Activated T-cell treated with anti-CD3 and anti-CD28 coated beads, Interleukin-2, amount 50 U/mL, for 72 hours (primary cell): ENCODE measurements around the gene HSD17B3. TPM values are rescaled to one million over a fixed set of nuclear protein-coding genes. Genes with fewer than 3 reads are reported as not detected.

Experiments used
- ATAC-seq, 2 donors: fragments of 150-1000 bp; cut with Tn5 transposase; replicated peaks in 1 of 2; 2 replicates each; pipeline ENCODE4 v1.10.0; 2021; ENCODE audit warnings: moderate library complexity in 2 of 2, mild to moderate bottlenecking in 1 of 2
- DNase-seq, 2 donors: peaks; one replicate each; pipeline ENCODE4 v3.0.0; 2021 to 2022; ENCODE audit warnings: mixed read lengths in 1 of 2
- H3K27ac Mint-ChIP-seq: one replicate; pipeline ENCODE4 v1.8.0; 2022; ENCODE audit warnings: mild to moderate bottlenecking, moderate library complexity, mixed read lengths
- H3K27me3 Mint-ChIP-seq: one replicate; pipeline ENCODE4 v1.8.0; 2022; ENCODE audit warnings: low read depth, mixed read lengths
- H3K36me3 Mint-ChIP-seq, 2 donors: one replicate each; pipeline ENCODE4 v1.8.0; 2022; ENCODE audit warnings: mixed read lengths in 2 of 2, mild to moderate bottlenecking in 1 of 2; ENCODE audit not compliant: insufficient read depth in 2 of 2
- H3K4me1 Mint-ChIP-seq: one replicate; pipeline ENCODE4 v1.8.0; 2022; ENCODE audit warnings: low read depth, mixed read lengths
- H3K4me3 Mint-ChIP-seq, 2 donors: one replicate each; pipeline ENCODE4 v1.8.0; 2022; ENCODE audit warnings: mild to moderate bottlenecking in 2 of 2, mixed read lengths in 2 of 2, moderate library complexity in 2 of 2
- H3K9me3 Mint-ChIP-seq, 2 donors: one replicate each; pipeline ENCODE4 v1.8.0; 2022; ENCODE audit warnings: mixed read lengths in 2 of 2
- total RNA-seq, 2 donors: library from RNA; stranded (reverse); gene quantifications; one replicate each; pipeline ENCODE4 v1.2.3, GENCODE V29; 2022

The HSD17B3 gene
- total RNA-seq, 2 donors from 2014 or later = 0.81 TPM; not detected in 1

- H3K9me3 Mint-ChIP-seq = no peaks in the 10 kb centered on the region
- no peak overlapping the region for H3K27ac Mint-ChIP-seq
- DNase-seq (no peak), ATAC-seq (no peak)
- no peaks in the 10 kb centered on the region for H3K4me1 Mint-ChIP-seq
- H3K36me3 Mint-ChIP-seq = peaks cover 2 to 3% of the 10 kb centered on the region in 2 donors
- H3K4me3 Mint-ChIP-seq = no peak overlapping the region
- H3K27me3 Mint-ChIP-seq = peaks cover 7% of the 10 kb centered on the region
These were observed 8.3 kb downstream of the HSD17B3 start for GRCh38 chr9:96293498-96294158.

GRCh38 chr9:96289392-96289791 lies 12.6 kb downstream of the HSD17B3 start:
- ATAC-seq = no peak
- H3K27ac Mint-ChIP-seq = no peak overlapping the region
- no peak for DNase-seq
- H3K36me3 Mint-ChIP-seq = peaks cover 1 to 5% of the 10 kb centered on the region in 2 donors
- H3K9me3 Mint-ChIP-seq = peaks cover 3 to 5% of the 10 kb centered on the region in 2 donors
- H3K27me3 Mint-ChIP-seq = peaks cover 7% of the 10 kb centered on the region
- H3K4me3 Mint-ChIP-seq = no peak overlapping the region
- no peaks in the 10 kb centered on the region for H3K4me1 Mint-ChIP-seq

GRCh38 chr9:96281641-96282040 lies 20.3 kb downstream of the HSD17B3 start:
- DNase-seq = no peak
- Mint-ChIP-seq H3K9me3 (peaks cover 6 to 7% of the 10 kb centered on the region in 2 donors), H3K27me3 (peaks cover 13% of the 10 kb centered on the region), H3K4me1 (no peaks in the 10 kb centered on the region), H3K4me3 (no peak overlapping the region), H3K27ac (no peak overlapping the region), H3K36me3 (peaks cover 1 to 10% of the 10 kb centered on the region in 2 donors)
- no peak for ATAC-seq

- Mint-ChIP-seq H3K36me3 (peaks cover 1 to 13% of the 10 kb centered on the region in 2 donors), H3K4me1 (no peaks in the 10 kb centered on the region), H3K9me3 (peaks cover 5 to 10% of the 10 kb centered on the region in 2 donors), H3K27me3 (peaks cover 6% of the 10 kb centered on the region), H3K27ac (no peak overlapping the region), H3K4me3 (no peak overlapping the region)
- DNase-seq (no peak), ATAC-seq (no peak)
These were observed 22.0 kb downstream of the HSD17B3 start for GRCh38 chr9:96279932-96280331.

- DNase-seq (no peak), ATAC-seq (no peak)
- Mint-ChIP-seq H3K27ac (no peak overlapping the region), H3K9me3 (peaks cover 12 to 20% of the 10 kb centered on the region in 2 donors), H3K27me3 (no peaks in the 10 kb centered on the region), H3K4me3 (no peak overlapping the region), H3K4me1 (no peaks in the 10 kb centered on the region), H3K36me3 (peaks cover 10 to 19% of the 10 kb centered on the region in 2 donors)
These were observed 27.0 kb downstream of the HSD17B3 start for GRCh38 chr9:96274939-96275338.

- Mint-ChIP-seq H3K27ac (no peak overlapping the region), H3K4me1 (no peaks in the 10 kb centered on the region), H3K36me3 (peaks cover 10 to 14% of the 10 kb centered on the region in 2 donors)
These were observed 31.7 kb downstream of the HSD17B3 start for GRCh38 chr9:96270236-96270744.

GRCh38 chr9:96258967-96259366 lies 43.0 kb downstream of the HSD17B3 start:
- no peak overlapping the region for H3K4me3 Mint-ChIP-seq
- no peaks in the 10 kb centered on the region for H3K9me3 Mint-ChIP-seq
- DNase-seq = no peak
- ATAC-seq = no peak
- peaks cover 28% of the 10 kb centered on the region for H3K27me3 Mint-ChIP-seq
- H3K27ac Mint-ChIP-seq = no peak overlapping the region
- H3K36me3 Mint-ChIP-seq = no peaks in the 10 kb centered on the region
- peaks cover 5% of the 10 kb centered on the region for H3K4me1 Mint-ChIP-seq

More at GRCh38 chr9:96270236-96270744, 31.7 kb downstream of the HSD17B3 start:
- Mint-ChIP-seq H3K4me3 (no peak overlapping the region), H3K27me3 (peaks cover 13% of the 10 kb centered on the region), H3K9me3 (peaks cover 9 to 15% of the 10 kb centered on the region in 2 donors)
- ATAC-seq = no peak
- no peak for DNase-seq

GRCh38 chr9:96256800-96257199 lies 45.2 kb downstream of the HSD17B3 start:
- no peak overlapping the region for H3K4me3 Mint-ChIP-seq
- DNase-seq (no peak), ATAC-seq (no peak)
- H3K4me1 Mint-ChIP-seq = peaks cover 9% of the 10 kb centered on the region
- H3K9me3 Mint-ChIP-seq = no peaks in the 10 kb centered on the region
- H3K36me3 Mint-ChIP-seq = no peaks in the 10 kb centered on the region
- H3K27ac Mint-ChIP-seq = no peak overlapping the region
- H3K27me3 Mint-ChIP-seq = peaks cover 28% of the 10 kb centered on the region

- Mint-ChIP-seq H3K36me3 (no peaks in the 10 kb centered on the region), H3K4me1 (peaks cover 9% of the 10 kb centered on the region), H3K27ac (no peak overlapping the region), H3K9me3 (no peaks in the 10 kb centered on the region), H3K4me3 (no peak overlapping the region), H3K27me3 (peaks cover 36% of the 10 kb centered on the region)
- DNase-seq = no peak
- ATAC-seq = no peak
These were observed 46.3 kb downstream of the HSD17B3 start for GRCh38 chr9:96255698-96256097.

GRCh38 chr9:96253059-96253696 lies 48.8 kb downstream of the HSD17B3 start:
- peaks cover 41% of the 10 kb centered on the region for H3K27me3 Mint-ChIP-seq

GRCh38 chr9:96251451-96251850 lies 50.5 kb downstream of the HSD17B3 start:
- Mint-ChIP-seq H3K36me3 (no peaks in the 10 kb centered on the region), H3K27ac (no peak overlapping the region), H3K27me3 (peaks cover 44% of the 10 kb centered on the region), H3K4me3 (no peak overlapping the region), H3K4me1 (peaks cover 5% of the 10 kb centered on the region), H3K9me3 (no peaks in the 10 kb centered on the region)
- no peak for ATAC-seq
- no peak for DNase-seq

More at GRCh38 chr9:96253059-96253696, 48.8 kb downstream of the HSD17B3 start:
- peaks cover 9% of the 10 kb centered on the region for H3K4me1 Mint-ChIP-seq
- ATAC-seq = peak; percentile 22 to 39
- H3K9me3 Mint-ChIP-seq = no peaks in the 10 kb centered on the region
- H3K4me3 Mint-ChIP-seq = no peak overlapping the region
- H3K27ac Mint-ChIP-seq = no peak overlapping the region
- H3K36me3 Mint-ChIP-seq = no peaks in the 10 kb centered on the region
- DNase-seq = no peak

- ATAC-seq = no peak
- no peaks in the 10 kb centered on the region for H3K9me3 Mint-ChIP-seq
- peaks cover 5% of the 10 kb centered on the region for H3K4me1 Mint-ChIP-seq
- no peak for DNase-seq
- no peak overlapping the region for H3K4me3 Mint-ChIP-seq
- no peak overlapping the region for H3K27ac Mint-ChIP-seq
- peaks cover 50% of the 10 kb centered on the region for H3K27me3 Mint-ChIP-seq
- no peaks in the 10 kb centered on the region for H3K36me3 Mint-ChIP-seq
These were observed 52.2 kb downstream of the HSD17B3 start for GRCh38 chr9:96249746-96250145.

- no peaks in the 10 kb centered on the region for H3K9me3 Mint-ChIP-seq
- peaks cover 12% of the 10 kb centered on the region for H3K4me1 Mint-ChIP-seq
- H3K4me3 Mint-ChIP-seq = no peak overlapping the region
- H3K27ac Mint-ChIP-seq = no peak overlapping the region
- DNase-seq = no peak
- ATAC-seq = no peak
- H3K36me3 Mint-ChIP-seq = no peaks in the 10 kb centered on the region
- H3K27me3 Mint-ChIP-seq = peaks cover 73% of the 10 kb centered on the region
These were observed 55.7 kb downstream of the HSD17B3 start for GRCh38 chr9:96246267-96246671.
